GM19023 (cell line): ENCODE data around the gene HNRNPH3.

ENCODE experiments used
- ATAC-seq: cut with Tn5 transposase; IDR thresholded peaks from one replicate; pipeline ENCODE4 v1.9.1; 2021; ENCODE audit warnings: mild to moderate bottlenecking, moderate library complexity; ENCODE audit not compliant: unreplicated experiment

Gene HNRNPH3

GRCh38 chr10:68371604-68372003 is 39.7 kb downstream of the HNRNPH3 start:
- ATAC-seq = no peak

DNA sequence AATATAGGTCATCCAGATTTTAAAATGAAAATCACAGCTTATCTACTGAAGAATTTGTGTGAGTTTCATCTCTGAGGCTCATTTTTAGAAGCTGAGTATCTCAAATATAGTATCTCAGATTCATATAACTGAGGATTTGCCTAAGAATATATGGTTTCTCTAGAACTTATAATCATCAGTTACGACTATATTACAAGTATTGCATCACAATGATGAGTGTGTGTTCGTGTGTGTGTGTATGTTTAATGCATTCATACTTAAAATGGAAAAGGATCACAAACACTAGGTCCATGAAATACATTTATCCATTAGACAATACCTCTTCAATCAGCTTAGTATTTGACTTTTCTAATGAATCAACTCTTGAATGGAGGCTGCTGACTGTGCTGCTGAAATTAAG is 53.9 kb downstream of the HNRNPH3 start:
- no peak for ATAC-seq
